Colonic mucosa (tissue), 4 donors: ENCODE data around the gene NCK2. TPM values are rescaled to one million over a fixed set of nuclear protein-coding genes. Genes with fewer than 3 reads are reported as not detected.

Experiments
- DNase-seq: peaks from one replicate; pipeline ENCODE4 v3.0.0-alpha.2; 2020
- H3K27ac ChIP-seq: fragments of 200-600 bp; one replicate; pipeline ENCODE4 v1.8.0; 2021
- H3K27me3 ChIP-seq: fragments of 200-600 bp; one replicate; pipeline ENCODE4 v1.8.0; 2021
- H3K36me3 ChIP-seq: fragments of 200-600 bp; one replicate; pipeline ENCODE4 v1.8.0; 2021
- H3K4me1 ChIP-seq: fragments of 200-600 bp; one replicate; pipeline ENCODE4 v1.8.0; 2021; ENCODE audit warnings: mild to moderate bottlenecking
- H3K4me3 ChIP-seq: fragments of 200-600 bp; one replicate; pipeline ENCODE4 v1.8.0; 2021
- H3K9ac ChIP-seq, 2 donors: one replicate each; pipeline ENCODE4 v1.7.0; 2013; ENCODE audit warnings: control low read depth in 2 of 2, low read depth in 2 of 2, low read length in 2 of 2
- H3K9me3 ChIP-seq: fragments of 200-600 bp; one replicate; pipeline ENCODE4 v1.8.0; 2021
- intact Hi-C: fragments of 100-400 bp; cut with DNase I; formaldehyde crosslinking; loops from one replicate; pipeline ENCODE4 v1.14.1; 2022
- total RNA-seq, 2 donors: library from RNA; stranded (reverse); fragmentation: NEBNext Ultra II Directional in 1 of 2; extraction: Animal tissue kit (Norgen Biotek cat#: 25700) in 1 of 2; gene quantifications; one replicate each; pipeline ENCODE4 v1.2.1, GENCODE V29; 2021
- TF ChIP-seq, protein P1 (sequence below): fragments of 200-600 bp; IDR thresholded peaks from one replicate; pipeline ENCODE4 v1.8.0; 2022; ENCODE audit warnings: antibody characterized with exemption, mild to moderate bottlenecking
- donor health status: healthy.
- donor health status: DM: no; HTN: no; CAD: no.
- donor health status: DM: no; HTN: no; CAD: no.

NCK2 gene
- total RNA-seq, 2 donors from 2014 or later: 51.3 to 67.5 TPM

DNA sequence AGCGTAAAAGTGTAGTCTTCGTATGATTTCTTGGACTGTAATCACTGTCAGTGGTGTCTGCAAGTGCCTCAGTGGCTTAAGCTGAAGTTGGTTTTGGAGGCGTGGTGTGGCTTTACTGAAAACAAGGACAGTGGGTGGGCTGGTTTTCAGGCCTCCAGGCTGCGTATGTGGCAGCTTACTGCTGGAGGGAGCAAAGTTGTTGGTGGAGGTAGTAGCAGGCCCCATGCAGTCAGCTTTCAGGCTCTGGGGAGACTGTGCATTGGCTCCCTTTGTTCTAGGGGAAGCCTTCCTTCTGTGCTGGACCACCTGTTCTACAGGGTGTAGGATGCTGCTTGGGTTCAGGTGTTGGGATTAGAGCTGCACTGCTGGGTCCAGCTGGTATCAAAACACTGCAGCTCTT, 91.6 kb downstream of the NCK2 start:
- H3K4me1 ChIP-seq: no peaks in the 10 kb centered on the region
- no peak for DNase-seq
- H3K27ac ChIP-seq: no peak overlapping the region
- H3K9me3 ChIP-seq: no peaks in the 10 kb centered on the region
- intact Hi-C loops: no loop called here
- no peak overlapping the region for H3K9ac ChIP-seq
- H3K36me3 ChIP-seq: no peaks in the 10 kb centered on the region
- H3K27me3 ChIP-seq: no peaks in the 10 kb centered on the region
- H3K4me3 ChIP-seq: no peak overlapping the region
- TF ChIP-seq, protein P1, sequence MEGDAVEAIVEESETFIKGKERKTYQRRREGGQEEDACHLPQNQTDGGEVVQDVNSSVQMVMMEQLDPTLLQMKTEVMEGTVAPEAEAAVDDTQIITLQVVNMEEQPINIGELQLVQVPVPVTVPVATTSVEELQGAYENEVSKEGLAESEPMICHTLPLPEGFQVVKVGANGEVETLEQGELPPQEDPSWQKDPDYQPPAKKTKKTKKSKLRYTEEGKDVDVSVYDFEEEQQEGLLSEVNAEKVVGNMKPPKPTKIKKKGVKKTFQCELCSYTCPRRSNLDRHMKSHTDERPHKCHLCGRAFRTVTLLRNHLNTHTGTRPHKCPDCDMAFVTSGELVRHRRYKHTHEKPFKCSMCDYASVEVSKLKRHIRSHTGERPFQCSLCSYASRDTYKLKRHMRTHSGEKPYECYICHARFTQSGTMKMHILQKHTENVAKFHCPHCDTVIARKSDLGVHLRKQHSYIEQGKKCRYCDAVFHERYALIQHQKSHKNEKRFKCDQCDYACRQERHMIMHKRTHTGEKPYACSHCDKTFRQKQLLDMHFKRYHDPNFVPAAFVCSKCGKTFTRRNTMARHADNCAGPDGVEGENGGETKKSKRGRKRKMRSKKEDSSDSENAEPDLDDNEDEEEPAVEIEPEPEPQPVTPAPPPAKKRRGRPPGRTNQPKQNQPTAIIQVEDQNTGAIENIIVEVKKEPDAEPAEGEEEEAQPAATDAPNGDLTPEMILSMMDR: no peak

DNA sequence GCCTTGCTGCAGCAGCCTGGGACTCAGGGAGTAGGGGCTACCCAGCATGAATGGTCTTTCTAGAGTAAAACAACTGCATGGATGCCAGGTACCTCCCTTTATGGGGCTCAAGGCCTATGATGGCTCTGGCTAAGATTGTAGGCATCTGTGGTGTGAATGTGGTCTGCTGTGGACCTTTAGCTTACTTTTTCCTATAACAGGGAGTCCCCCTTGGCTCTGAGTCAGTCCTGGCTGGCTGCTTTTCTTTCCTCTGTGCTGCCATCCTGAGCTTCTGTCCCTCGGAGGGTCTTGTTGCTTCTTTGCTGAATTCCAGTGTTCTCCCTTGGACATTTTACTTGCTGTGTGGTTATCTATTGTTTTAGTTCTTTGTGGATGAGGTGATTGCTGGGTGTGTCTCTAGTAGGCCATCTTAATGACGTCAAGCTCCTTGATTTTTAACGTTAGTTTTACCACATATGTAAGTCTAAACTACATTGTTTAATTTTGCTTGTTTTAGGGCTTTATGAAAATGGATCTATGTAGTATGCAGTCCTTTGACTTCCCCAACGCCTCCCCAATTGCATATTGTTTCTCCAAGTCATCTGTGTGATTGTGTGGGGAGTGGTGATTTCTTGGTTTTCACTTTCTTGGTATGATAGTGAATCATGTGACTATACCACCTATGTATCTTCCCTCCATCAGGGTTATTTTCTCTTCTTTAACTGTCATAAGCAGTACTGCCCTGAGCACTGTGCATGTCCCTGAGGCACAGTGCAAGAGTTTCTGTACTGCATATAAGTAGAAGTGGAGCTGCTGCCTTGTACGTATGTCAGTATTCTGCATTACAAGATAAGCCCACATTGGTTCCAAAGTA, 92.4 kb downstream of the NCK2 start:
- no peaks in the 10 kb centered on the region for H3K9me3 ChIP-seq
- H3K9ac ChIP-seq: no peak overlapping the region
- no peaks in the 10 kb centered on the region for H3K4me1 ChIP-seq
- no peak overlapping the region for H3K27ac ChIP-seq
- H3K4me3 ChIP-seq: no peak overlapping the region
- TF ChIP-seq, protein P1: no peak
- intact Hi-C loops: no loop called here
- H3K27me3 ChIP-seq: no peaks in the 10 kb centered on the region
- H3K36me3 ChIP-seq: no peaks in the 10 kb centered on the region
- DNase-seq: no peak

DNA sequence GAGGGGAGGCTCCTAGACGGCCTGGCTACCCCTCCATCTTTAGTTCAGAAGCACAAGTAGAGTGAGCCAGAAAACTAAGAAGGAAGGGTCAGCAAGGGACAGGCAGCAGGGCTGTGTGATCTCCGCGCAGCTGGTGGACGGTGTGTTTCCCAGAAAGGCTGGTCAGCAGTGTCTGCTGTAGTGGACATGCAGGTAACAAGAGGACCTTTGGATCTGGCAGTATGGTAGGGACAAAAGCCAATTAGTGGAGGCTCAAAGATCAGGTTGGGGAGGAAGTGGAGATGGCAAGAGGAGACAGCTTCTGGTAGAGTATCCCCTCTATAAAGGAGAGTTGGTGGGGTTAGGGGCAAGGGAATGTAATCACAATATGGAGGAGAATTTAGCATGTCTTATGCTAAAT, 95.1 kb downstream of the NCK2 start:
- Histone ChIP-seq H3K27ac (no peak overlapping the region), H3K27me3 (no peaks in the 10 kb centered on the region), H3K9me3 (no peaks in the 10 kb centered on the region), H3K4me3 (no peak overlapping the region), H3K4me1 (no peaks in the 10 kb centered on the region), H3K9ac (no peak overlapping the region), H3K36me3 (no peaks in the 10 kb centered on the region)
- TF ChIP-seq, protein P1: no peak
- no peak for DNase-seq
- intact Hi-C loops: no loop called here

DNA sequence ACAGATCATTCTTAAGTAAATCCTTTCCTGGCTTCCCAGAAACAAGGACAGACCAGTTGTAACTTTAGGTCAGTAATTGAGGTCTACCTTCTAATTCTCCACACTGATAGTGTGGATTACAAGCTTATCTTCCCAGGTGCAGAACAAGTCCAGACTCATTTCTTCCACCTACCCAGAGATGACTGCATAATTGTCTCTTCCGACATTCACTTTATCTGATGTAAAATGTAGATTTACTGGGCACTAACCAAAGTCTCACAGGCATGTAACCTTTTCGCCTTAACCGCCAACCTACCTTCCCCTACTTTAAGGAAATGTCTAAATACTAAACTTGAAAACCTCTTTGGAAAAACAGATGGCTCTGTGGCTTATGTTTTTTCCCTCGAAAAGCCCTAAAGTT, 96.2 kb downstream of the NCK2 start:
- Histone ChIP-seq H3K36me3 (no peaks in the 10 kb centered on the region), H3K9ac (no peak overlapping the region), H3K4me1 (no peaks in the 10 kb centered on the region), H3K9me3 (no peaks in the 10 kb centered on the region), H3K4me3 (no peak overlapping the region), H3K27ac (no peak overlapping the region), H3K27me3 (no peaks in the 10 kb centered on the region)
- no peak for DNase-seq
- intact Hi-C loops: no loop called here
- TF ChIP-seq, protein P1: no peak

DNA sequence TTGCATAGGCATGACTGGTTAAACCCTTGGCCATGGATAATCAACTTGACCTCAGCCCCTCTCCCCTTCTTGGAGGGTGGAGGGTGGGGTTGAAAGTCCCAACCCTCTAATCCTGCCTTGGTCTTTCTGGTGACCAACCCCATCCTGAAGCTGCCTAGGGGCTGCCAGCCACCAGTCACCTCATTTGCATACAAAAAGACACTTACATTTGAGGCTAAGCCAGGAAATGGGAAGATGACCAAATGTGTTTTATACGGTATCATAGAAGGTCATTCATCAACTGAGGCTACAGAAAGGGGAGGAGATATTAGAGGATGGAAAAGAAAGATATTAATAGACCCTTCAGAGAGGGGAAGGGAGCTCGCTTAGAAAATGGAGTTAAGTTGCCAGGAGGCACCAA, 96.8 kb downstream of the NCK2 start:
- no peak overlapping the region for H3K4me3 ChIP-seq
- H3K27me3 ChIP-seq: no peaks in the 10 kb centered on the region
- no peak for DNase-seq
- no peaks in the 10 kb centered on the region for H3K9me3 ChIP-seq
- H3K36me3 ChIP-seq: no peaks in the 10 kb centered on the region
- TF ChIP-seq, protein P1: no peak
- H3K4me1 ChIP-seq: no peaks in the 10 kb centered on the region
- no peak overlapping the region for H3K27ac ChIP-seq
- no peak overlapping the region for H3K9ac ChIP-seq
- intact Hi-C loops: no loop called here
